GM12878 (cell line): ENCODE results near the gene ERVFRD-1.

Source experiments
- CTCF ChIP-seq, 3 experiments: IDR thresholded peaks in 2 of 3; conservative IDR thresholded peaks in 1 of 3; 2 replicates each; pipeline ENCODE4 v1.5.1; 2011; ENCODE audit warnings: low read depth in 3 of 3, low read length in 3 of 3, mild to moderate bottlenecking in 3 of 3, control low read depth in 2 of 3, moderate library complexity in 2 of 3, inconsistent platforms in 1 of 3, mixed read lengths in 1 of 3; ENCODE audit not compliant: control insufficient read depth in 2 of 3, insufficient read depth in 1 of 3; ENCODE audit errors: extremely low read depth in 1 of 3
- ESRRA ChIP-seq: IDR thresholded peaks from 2 replicates; pipeline ENCODE4 v1.6.1; 2012; ENCODE audit warnings: mild to moderate bottlenecking, low read length, improper control_type of control experiment
- GATAD2B ChIP-seq: fragments of 450-650 bp; conservative IDR thresholded peaks from 2 replicates; pipeline ENCODE4 v1.6.1; 2017; ENCODE audit warnings: low read depth, mild to moderate bottlenecking, moderate library complexity
- IRF5 ChIP-seq: fragments of 450-650 bp; IDR thresholded peaks from 2 replicates; pipeline ENCODE4 v1.6.1; 2017; ENCODE audit warnings: borderline replicate concordance
- NR2C2 ChIP-seq: IDR thresholded peaks from 2 replicates; pipeline ENCODE4 v1.6.1; 2011; ENCODE audit warnings: borderline replicate concordance, low read depth; ENCODE audit not compliant: control insufficient read depth, insufficient read length
- POLR2A ChIP-seq: IDR thresholded peaks from 2 replicates; pipeline ENCODE4 v1.6.1; 2011; ENCODE audit warnings: low read depth, mild to moderate bottlenecking, low read length
- POLR2AphosphoS2 ChIP-seq: IDR thresholded peaks from 2 replicates; pipeline ENCODE4 v1.6.1; 2011; ENCODE audit warnings: low read depth, mild to moderate bottlenecking, low read length, improper control_type of control experiment, moderate library complexity
- POLR2AphosphoS5 ChIP-seq: IDR thresholded peaks from 2 replicates; pipeline ENCODE4 v1.6.1; 2011; ENCODE audit warnings: mild to moderate bottlenecking, low read length, inconsistent platforms
- TCF3 ChIP-seq: IDR thresholded peaks from 2 replicates; pipeline ENCODE4 v1.6.1; 2012; ENCODE audit warnings: low read depth, mild to moderate bottlenecking, low read length, borderline replicate concordance; ENCODE audit not compliant: insufficient read depth

GRCh38 chr6:11085758-11086435 lies 25.6 kb downstream of the ERVFRD-1 start:
- TF ChIP-seq POLR2AphosphoS2 = no peak
- TF ChIP-seq CTCF (IDR thresholded peaks at IDR 0.05 in 2 of 3, conservative IDR thresholded peaks at IDR 0.05 in 1 of 3; ENCODE audit: control insufficient read depth in 2 of 3, extremely low read depth in 1 of 3, insufficient read depth in 1 of 3, low read depth in 3 of 3, low read length in 3 of 3) = no peak
- TF ChIP-seq NR2C2 = no peak
- no peak for TF ChIP-seq POLR2AphosphoS5
- no peak for TF ChIP-seq IRF5
- no peak for TF ChIP-seq POLR2A
- TF ChIP-seq TCF3 = no peak
- no peak for TF ChIP-seq GATAD2B
- no peak for TF ChIP-seq ESRRA
